PFSK-1 (cell line): Measurements from ENCODE around the gene LENG9.

Experiments used
- FOXP2 ChIP-seq: optimal IDR thresholded peaks from 2 replicates; pipeline ENCODE3; 2011; ENCODE audit warnings: borderline replicate concordance, control low read depth, inconsistent platforms; ENCODE audit not compliant: insufficient read depth; ENCODE audit errors: extremely low read length, extremely low read depth
- POLR2AphosphoS5 ChIP-seq: IDR thresholded peaks from 2 replicates; pipeline ENCODE4 v1.6.1; 2012; ENCODE audit warnings: low read depth, mild to moderate bottlenecking, control low read depth, low read length, moderate library complexity
- SIN3A ChIP-seq: IDR thresholded peaks from 2 replicates; pipeline ENCODE4 v1.6.1; 2012; ENCODE audit warnings: mild to moderate bottlenecking, low read length, moderate library complexity, borderline replicate concordance; ENCODE audit not compliant: insufficient read depth
- TAF1 ChIP-seq: IDR thresholded peaks from 2 replicates; pipeline ENCODE4 v1.6.1; 2012; ENCODE audit warnings: low read length, control low read depth, borderline replicate concordance; ENCODE audit not compliant: insufficient read depth
- TF ChIP-seq, protein P1 (sequence below), 2 experiments: IDR thresholded peaks; 2 replicates each; pipeline versions ENCODE4 v1.6.1 to v1.8.0; 2011 to 2012; ENCODE audit warnings: low read depth in 2 of 2, low read length in 2 of 2, control low read depth in 1 of 2, inconsistent platforms in 1 of 2, mild to moderate bottlenecking in 1 of 2, moderate library complexity in 1 of 2; ENCODE audit not compliant: insufficient read depth in 1 of 2

Gene LENG9

DNA sequence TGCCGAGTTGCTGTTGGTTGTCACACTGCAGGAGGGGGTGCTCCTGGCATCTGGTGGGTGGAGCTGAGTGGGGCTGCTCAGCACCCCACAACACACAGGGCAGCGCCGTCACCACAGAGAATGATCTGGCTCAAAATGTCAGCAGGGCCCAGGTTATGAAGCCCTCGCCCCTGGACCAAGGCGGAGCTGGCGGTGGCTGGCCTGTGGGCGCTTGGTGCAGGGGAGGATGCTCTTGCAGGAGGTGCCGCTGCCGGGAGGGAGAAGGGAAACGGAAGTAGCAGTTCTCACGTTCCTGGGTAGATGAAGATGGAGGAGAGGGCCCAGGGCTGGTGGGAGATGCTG is 28.7 kb downstream of the LENG9 start:
- TF ChIP-seq FOXP2 (no peak), TAF1 (no peak), POLR2AphosphoS5 (no peak), SIN3A (no peak)
- TF ChIP-seq, protein P1, sequence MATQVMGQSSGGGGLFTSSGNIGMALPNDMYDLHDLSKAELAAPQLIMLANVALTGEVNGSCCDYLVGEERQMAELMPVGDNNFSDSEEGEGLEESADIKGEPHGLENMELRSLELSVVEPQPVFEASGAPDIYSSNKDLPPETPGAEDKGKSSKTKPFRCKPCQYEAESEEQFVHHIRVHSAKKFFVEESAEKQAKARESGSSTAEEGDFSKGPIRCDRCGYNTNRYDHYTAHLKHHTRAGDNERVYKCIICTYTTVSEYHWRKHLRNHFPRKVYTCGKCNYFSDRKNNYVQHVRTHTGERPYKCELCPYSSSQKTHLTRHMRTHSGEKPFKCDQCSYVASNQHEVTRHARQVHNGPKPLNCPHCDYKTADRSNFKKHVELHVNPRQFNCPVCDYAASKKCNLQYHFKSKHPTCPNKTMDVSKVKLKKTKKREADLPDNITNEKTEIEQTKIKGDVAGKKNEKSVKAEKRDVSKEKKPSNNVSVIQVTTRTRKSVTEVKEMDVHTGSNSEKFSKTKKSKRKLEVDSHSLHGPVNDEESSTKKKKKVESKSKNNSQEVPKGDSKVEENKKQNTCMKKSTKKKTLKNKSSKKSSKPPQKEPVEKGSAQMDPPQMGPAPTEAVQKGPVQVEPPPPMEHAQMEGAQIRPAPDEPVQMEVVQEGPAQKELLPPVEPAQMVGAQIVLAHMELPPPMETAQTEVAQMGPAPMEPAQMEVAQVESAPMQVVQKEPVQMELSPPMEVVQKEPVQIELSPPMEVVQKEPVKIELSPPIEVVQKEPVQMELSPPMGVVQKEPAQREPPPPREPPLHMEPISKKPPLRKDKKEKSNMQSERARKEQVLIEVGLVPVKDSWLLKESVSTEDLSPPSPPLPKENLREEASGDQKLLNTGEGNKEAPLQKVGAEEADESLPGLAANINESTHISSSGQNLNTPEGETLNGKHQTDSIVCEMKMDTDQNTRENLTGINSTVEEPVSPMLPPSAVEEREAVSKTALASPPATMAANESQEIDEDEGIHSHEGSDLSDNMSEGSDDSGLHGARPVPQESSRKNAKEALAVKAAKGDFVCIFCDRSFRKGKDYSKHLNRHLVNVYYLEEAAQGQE (IDR thresholded peaks at IDR 0.05; ENCODE audit: insufficient read depth in 1 of 2, low read depth in 2 of 2, low read length in 2 of 2), result no peak

DNA sequence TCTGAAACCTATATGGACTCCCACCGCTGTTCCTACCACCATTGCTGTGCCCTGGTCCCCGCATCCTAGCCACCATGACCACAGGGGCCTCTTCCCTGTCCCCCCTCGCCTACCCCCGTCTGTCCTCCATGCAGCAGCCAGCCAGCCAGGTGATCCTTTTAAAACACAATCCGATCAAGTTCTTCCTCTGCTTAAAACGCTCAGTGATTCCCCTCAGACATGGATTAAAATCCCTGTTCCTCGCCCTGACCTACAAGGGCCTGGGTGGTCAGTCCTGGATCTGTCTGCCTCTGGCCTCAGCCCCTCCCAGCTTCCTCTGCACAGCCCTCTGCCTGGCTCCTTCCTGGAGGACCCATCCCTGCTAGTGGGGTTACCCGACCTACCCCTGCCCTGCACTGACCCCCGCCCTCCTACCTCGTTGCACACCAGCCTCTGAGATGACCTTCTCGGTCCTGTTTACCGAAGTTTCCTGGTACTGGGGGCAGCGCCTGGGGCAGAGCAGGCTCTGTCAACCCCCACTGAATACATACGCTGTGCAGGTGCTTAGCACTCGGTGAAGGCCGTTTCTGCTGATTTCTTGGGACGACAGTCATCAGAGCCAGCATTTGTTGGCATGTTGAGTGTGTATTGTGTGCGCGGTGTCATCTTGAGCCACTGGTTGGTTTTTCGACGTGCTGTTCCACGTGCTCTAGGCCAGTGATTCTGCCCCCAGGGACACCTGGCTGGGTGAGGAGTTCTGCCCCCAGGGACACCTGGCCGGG is 29.3 kb downstream of the LENG9 start:
- TF ChIP-seq FOXP2, result no peak
- no peak for TF ChIP-seq SIN3A
- no peak for TF ChIP-seq POLR2AphosphoS5
- TF ChIP-seq, protein P1 (IDR thresholded peaks at IDR 0.05; ENCODE audit: insufficient read depth in 1 of 2, low read depth in 2 of 2, low read length in 2 of 2), result no peak
- TF ChIP-seq TAF1, result no peak

DNA sequence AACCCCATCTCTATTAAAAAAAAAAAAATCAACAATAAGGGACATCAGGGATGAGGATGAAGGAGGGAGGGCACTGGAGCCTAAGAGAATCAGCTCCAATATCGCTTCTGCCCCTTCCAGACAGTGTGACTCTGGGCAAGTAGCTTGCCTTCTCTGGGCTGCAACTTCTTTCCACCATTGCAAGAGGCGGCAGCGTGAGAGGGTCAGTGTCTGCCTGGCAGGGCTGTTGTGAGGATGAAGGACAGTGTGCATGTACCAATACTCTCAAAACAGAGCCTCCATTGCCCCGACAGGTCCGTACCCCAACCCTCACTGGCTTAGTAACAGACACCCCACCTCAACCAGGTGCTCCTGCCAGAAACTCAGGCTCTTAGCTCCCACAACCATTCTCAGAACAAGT is 29.9 kb downstream of the LENG9 start:
- TF ChIP-seq TAF1 (no peak), FOXP2 (no peak), SIN3A (no peak), POLR2AphosphoS5 (no peak)
- TF ChIP-seq, protein P1 (IDR thresholded peaks at IDR 0.05; ENCODE audit: insufficient read depth in 1 of 2, low read depth in 2 of 2, low read length in 2 of 2), result no peak

DNA sequence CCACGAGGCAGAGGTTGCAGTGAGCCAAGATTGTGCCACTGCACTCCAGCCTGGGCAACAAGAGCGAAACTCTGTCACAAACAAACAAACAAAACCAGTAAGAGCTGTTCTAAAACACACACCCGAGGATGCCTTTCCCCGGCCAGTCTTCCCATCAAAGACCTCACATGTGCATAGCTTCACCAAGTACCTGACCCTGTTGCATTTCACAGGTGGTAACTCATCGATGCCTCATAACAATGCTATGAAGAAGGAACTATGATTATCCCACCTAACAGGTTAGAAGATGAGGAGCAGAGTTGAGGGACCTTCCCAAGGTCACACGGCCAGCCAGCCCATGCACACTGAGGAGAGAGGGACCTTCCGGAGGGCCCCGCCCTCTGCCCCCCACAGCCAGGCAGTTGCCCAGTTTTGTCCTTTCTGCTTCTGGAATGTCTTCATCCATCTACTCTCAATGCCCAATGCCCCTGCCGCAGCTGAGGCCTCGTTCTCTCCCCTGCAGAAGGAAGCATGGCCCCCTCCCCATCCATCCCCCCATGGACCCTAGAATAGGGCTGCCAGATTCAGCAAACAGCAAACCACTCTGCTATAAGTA is 31.3 kb downstream of the LENG9 start:
- no peak for TF ChIP-seq TAF1
- TF ChIP-seq, protein P1 (IDR thresholded peaks at IDR 0.05; ENCODE audit: insufficient read depth in 1 of 2, low read depth in 2 of 2, low read length in 2 of 2), result no peak
- TF ChIP-seq SIN3A, result no peak
- no peak for TF ChIP-seq FOXP2
- TF ChIP-seq POLR2AphosphoS5, result no peak
